ENCODE data around the gene BLTP2. TPM values are rescaled to one million over a fixed set of nuclear protein-coding genes. Genes with fewer than 3 reads are reported as not detected.
"Not testable (repeated sequence)": the region's sequence is repeated elsewhere in the genome, so short reads cannot be mapped to it uniquely, and the experiment has no call there.

BLTP2 gene
- total and polyA plus RNA-seq, 12 donors = 15.6 to 110 (median 67.2) TPM

- 85 to 88% methylated on average over 8 of the region's 8 CpGs for WGBS, 2 donors
- intact Hi-C loops (cut with DNase I) = loop anchor here in 9 of 10 donors (5.0 to 10.0 kb wide), 6 partner anchors 56 to 118 kb away; partner anchors contain the start of gene UNC119 (in 2 of the 9)
- no peak overlapping the region for H3K4me3 ChIP-seq
Observed at GRCh38 chr17:28610376-28610775, 34.6 kb downstream of the BLTP2 start.

DNA sequence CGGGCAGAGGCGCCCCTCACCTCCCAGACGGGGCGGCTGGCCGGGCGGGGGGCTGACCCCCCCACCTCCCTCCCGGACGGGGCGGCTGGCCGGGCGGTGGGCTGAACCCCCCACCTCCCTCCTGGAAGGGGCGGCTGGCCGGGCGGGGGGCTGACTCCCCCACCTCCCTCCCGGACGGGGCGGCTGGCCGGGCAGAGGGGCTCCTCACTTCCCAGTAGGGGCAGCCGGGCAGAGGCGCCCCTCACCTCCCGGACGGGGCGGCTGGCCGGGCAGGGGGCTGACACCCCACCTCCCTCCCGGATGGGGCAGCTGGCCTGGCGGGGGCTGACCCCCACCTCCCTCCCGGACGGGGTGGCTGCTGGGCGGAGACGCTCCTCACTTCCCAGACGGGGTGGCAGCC, 40.9 kb downstream of the BLTP2 start:
- not testable (repeated sequence) for H3K27me3 ChIP-seq, ATAC-seq, H3K4me3 ChIP-seq, H3K9me3 ChIP-seq, DNase-seq, H3K27ac ChIP-seq
- intact Hi-C loops (cut with DNase I) = loop anchor here in 1 of 10 donors (5.0 kb wide), 1 partner anchor 52 kb away; the partner anchor contains the start of gene UNC119
- H3K4me1 ChIP-seq = peaks cover 0 to 12% (median 7%) of the 10 kb centered on the region in 9 donors
- peaks cover 0 to 27% (median 0%) of the 10 kb centered on the region in 9 donors for H3K36me3 ChIP-seq
- 92 to 95% methylated on average over 4 to 31 of the region's 31 CpGs for WGBS, 2 donors

More at GRCh38 chr17:28610376-28610775, 34.6 kb downstream of the BLTP2 start:
- H3K9me3 ChIP-seq = no peaks in the 10 kb centered on the region
- no peaks in the 10 kb centered on the region for H3K27me3 ChIP-seq
- no peak for ATAC-seq
- H3K36me3 ChIP-seq = peaks cover 0 to 90% (median 14%) of the 10 kb centered on the region in 9 donors
- TF ChIP-seq, protein P1, sequence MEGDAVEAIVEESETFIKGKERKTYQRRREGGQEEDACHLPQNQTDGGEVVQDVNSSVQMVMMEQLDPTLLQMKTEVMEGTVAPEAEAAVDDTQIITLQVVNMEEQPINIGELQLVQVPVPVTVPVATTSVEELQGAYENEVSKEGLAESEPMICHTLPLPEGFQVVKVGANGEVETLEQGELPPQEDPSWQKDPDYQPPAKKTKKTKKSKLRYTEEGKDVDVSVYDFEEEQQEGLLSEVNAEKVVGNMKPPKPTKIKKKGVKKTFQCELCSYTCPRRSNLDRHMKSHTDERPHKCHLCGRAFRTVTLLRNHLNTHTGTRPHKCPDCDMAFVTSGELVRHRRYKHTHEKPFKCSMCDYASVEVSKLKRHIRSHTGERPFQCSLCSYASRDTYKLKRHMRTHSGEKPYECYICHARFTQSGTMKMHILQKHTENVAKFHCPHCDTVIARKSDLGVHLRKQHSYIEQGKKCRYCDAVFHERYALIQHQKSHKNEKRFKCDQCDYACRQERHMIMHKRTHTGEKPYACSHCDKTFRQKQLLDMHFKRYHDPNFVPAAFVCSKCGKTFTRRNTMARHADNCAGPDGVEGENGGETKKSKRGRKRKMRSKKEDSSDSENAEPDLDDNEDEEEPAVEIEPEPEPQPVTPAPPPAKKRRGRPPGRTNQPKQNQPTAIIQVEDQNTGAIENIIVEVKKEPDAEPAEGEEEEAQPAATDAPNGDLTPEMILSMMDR (IDR thresholded peaks at IDR 0.05) = no peak
- DNase-seq = no peak
- H3K27ac ChIP-seq = no peak overlapping the region
- H3K4me1 ChIP-seq = no peaks in the 10 kb centered on the region

DNA sequence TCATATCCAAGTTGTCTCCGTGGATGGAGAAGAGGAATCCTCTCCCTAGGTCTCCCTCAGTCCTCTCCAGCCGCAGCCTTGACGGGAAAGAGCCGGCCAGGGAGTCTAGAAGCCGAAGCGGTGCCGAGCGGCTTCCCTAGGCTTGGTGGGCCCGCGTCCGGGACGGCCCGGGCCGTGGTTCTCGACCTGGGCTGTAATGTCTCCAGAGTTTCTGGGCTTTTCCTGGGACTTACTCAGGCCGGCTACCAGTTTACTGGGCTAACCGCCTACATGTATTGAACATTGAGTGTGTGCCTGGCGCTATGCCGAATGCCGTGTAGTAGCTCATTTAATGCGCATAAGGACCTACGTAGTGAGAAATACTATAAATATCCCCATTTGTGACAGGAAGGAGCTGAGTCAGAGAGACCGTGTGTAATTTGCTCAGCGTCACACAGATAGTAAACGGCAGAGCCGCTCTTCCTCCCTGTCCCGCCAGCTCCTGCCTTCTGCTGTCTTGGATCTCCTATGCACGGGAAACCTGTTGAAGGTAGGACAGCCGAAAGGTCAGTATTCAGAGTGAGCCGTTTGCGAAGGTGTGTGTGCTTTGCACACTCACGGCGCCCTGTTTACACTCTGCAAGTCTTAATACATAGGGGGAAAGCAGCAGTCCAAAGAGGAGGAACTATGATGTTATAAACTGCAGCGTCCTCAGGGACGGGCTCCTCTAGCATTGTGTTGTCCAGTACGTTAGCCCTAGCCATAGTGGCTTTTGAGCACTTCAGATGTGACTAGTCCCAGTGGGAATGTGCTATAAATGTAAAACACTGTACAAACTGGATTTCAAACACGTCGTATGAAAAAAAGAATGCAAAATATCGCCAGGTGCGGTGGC, 45.4 kb downstream of the BLTP2 start:
- H3K4me1 ChIP-seq = peaks cover 0 to 22% (median 13%) of the 10 kb centered on the region in 9 donors
- peak overlapping the region; percentile 21 to 97 (median 87) for H3K27ac ChIP-seq
- peak; percentile 62 to 84 (median 75) for ATAC-seq
- DNase-seq = peak; percentile 48 to 67
- no peaks in the 10 kb centered on the region for H3K9me3 ChIP-seq
- H3K27me3 ChIP-seq = no peaks in the 10 kb centered on the region
- intact Hi-C loops (cut with DNase I) = loop anchor here in 2 of 10 donors (2.0 to 5.0 kb wide), 2 partner anchors 23 to 47 kb away; partner anchors contain the start of genes ALDOC (in 1 of the 2) and UNC119 (in 1 of the 2)
- H3K4me3 ChIP-seq = peak overlapping the region; percentile 26 to 80 (median 67)
- TF ChIP-seq, protein P1 (IDR thresholded peaks at IDR 0.05) = no peak
- WGBS, 2 donors = 11% methylated on average over 40 of the region's 40 CpGs
- peaks cover 0 to 4% (median 0%) of the 10 kb centered on the region in 9 donors for H3K36me3 ChIP-seq

GRCh38 chr17:28598799-28599310, 46.1 kb downstream of the BLTP2 start, which contains the start of gene SPAG5:
Gene SPAG5 (minus strand): TSS chr17:28599025. CDS start chr17:28598946, 79 bp downstream.
- peaks cover 0 to 22% (median 13%) of the 10 kb centered on the region in 9 donors for H3K4me1 ChIP-seq
- H3K9me3 ChIP-seq = no peaks in the 10 kb centered on the region
- H3K36me3 ChIP-seq = peaks cover 0 to 4% (median 0%) of the 10 kb centered on the region in 9 donors
- H3K4me3 ChIP-seq = peak within 1 kb of the TSS; percentile 26 to 80 (median 67)
- peak; percentile 98 to 100 (median 99) for ATAC-seq
- H3K27me3 ChIP-seq = no peaks in the 10 kb centered on the region
- WGBS, 2 donors = 0 to 1% methylated on average over 44 of the region's 44 CpGs
- intact Hi-C loops (cut with DNase I) = loop anchor here in 1 of 10 donors (2.0 kb wide), 1 partner anchor 22 kb away; the partner anchor contains the start of gene ALDOC
- H3K27ac ChIP-seq = peak within 1 kb of the TSS; percentile 21 to 97 (median 87)
- TF ChIP-seq, protein P1 (IDR thresholded peaks at IDR 0.05) = no peak
- DNase-seq = peak; percentile 91 to 92

Data from heart right ventricle (tissue), 16 donors.